T-helper 17 cell (primary cell): Measurements from ENCODE around the gene EID2. TPM values are rescaled to one million over a fixed set of nuclear protein-coding genes. Genes with fewer than 3 reads are reported as not detected.

Experiments
- ATAC-seq: fragments of 150-1000 bp; cut with Tn5 transposase; 2 replicates; pipeline ENCODE4 v1.10.0; 2021; ENCODE audit warnings: mild to moderate bottlenecking, moderate library complexity
- DNase-seq, 3 donors: peaks; one replicate each; pipeline versions ENCODE4 v3.0.0 to v3.0.0-alpha.2; 2020 to 2021
- H3K9me3 ChIP-seq: one replicate; pipeline ENCODE4 v1.7.0; 2013; ENCODE audit warnings: low read length, mild to moderate bottlenecking; ENCODE audit not compliant: control insufficient read depth, poor library complexity, severe bottlenecking
- H3K27ac Mint-ChIP-seq: one replicate; pipeline ENCODE4 v1.8.0; 2022; ENCODE audit warnings: mild to moderate bottlenecking, moderate library complexity, mixed read lengths
- H3K27me3 Mint-ChIP-seq: one replicate; pipeline ENCODE4 v1.8.0; 2022; ENCODE audit warnings: mixed read lengths
- H3K36me3 Mint-ChIP-seq: one replicate; pipeline ENCODE4 v1.8.0; 2022; ENCODE audit warnings: low read depth, mixed read lengths
- H3K4me1 Mint-ChIP-seq: one replicate; pipeline ENCODE4 v1.8.0; 2022; ENCODE audit warnings: mild to moderate bottlenecking, mixed read lengths
- H3K4me3 Mint-ChIP-seq: one replicate; pipeline ENCODE4 v1.8.0; 2022; ENCODE audit warnings: mild to moderate bottlenecking, moderate library complexity, mixed read lengths
- total RNA-seq, 4 donors: library from RNA in 2 of 4; stranded (reverse) in 2 of 4; gene quantifications; one replicate each; pipeline ENCODE4 v1.2.3 and lab custom pipeline; 2022 to 2026

Gene EID2
- total RNA-seq, 2 donors from 2014 or later = 14.4 to 15.1 TPM

DNA sequence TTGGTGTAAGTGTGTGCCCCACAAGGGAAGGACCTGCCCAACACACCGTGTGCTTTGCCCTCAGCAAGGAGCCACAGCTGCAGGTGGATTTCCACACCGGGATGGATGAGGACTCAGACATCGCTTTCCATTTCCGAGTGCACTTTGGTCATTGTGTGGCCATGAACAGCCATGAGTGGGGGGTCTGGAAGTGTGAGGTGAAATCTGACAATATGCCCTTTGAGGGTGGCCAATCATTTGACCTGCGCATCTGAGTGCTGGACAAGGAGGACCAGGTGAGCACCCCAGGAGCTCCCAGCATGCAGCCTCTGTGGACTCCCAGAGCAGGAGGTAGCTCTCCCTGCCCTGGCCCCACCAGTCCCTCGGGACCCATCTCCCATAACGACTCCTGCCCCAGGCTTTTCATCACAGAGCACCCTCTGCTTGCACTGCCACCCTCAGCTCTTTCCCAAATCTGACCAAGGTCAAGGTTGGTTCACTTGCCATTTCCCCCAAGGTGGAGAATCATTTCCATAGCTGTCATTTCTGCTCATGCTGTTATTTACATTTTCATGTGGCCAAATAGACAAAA lies 13.2 kb upstream of the EID2 start:
- Mint-ChIP-seq H3K4me3 (no peak overlapping the region), H3K27me3 (no peaks in the 10 kb centered on the region), H3K36me3 (peaks cover 1% of the 10 kb centered on the region), H3K4me1 (peaks cover 14% of the 10 kb centered on the region), H3K27ac (no peak overlapping the region)
- ATAC-seq (no peak), DNase-seq (no peak)
- no peaks in the 10 kb centered on the region for H3K9me3 ChIP-seq

DNA sequence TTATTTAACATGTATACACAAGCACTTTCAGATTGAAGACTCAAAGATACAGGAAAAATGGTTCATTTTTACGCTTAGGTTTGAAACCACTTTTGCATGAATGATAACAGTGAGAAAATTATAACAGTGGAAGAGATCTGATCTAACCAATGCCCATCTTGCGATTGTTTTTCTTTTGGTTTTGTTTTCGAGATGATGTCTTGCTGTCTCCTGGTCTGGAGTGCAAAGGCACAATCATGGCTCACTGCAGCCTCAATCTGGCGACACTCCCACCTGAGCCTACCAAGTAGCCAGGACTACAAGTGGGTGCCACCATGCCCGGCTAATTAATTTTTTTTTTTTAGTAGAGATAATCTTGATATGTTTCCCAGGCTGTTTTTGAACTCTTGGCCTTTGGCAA lies 10.2 kb upstream of the EID2 start:
- Mint-ChIP-seq H3K27me3 (no peaks in the 10 kb centered on the region), H3K27ac (no peak overlapping the region), H3K36me3 (no peaks in the 10 kb centered on the region), H3K4me1 (peaks cover 11% of the 10 kb centered on the region), H3K4me3 (no peak overlapping the region)
- H3K9me3 ChIP-seq = no peaks in the 10 kb centered on the region
- ATAC-seq (no peak), DNase-seq (no peak)

DNA sequence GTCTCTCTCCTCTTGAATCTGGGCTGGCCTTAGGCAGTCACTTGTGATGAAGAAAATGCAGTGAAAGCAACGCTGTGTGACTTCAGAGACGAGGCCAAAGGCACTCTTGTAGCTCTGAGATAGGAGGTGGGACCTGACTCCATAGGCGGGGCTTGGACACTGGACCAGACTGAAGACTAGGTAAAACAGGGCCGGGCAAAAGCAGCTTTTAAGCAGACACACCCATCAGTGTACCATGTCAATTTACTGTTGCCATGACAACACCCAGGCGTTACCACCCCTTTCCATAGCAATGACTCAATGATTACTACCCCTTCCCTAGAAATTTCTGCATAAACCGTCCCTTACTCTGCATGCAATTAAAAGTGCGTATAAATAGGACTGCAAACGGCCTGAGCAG lies 6.6 kb upstream of the EID2 start:
- H3K27me3 Mint-ChIP-seq = no peaks in the 10 kb centered on the region
- no peak overlapping the region for H3K27ac Mint-ChIP-seq
- ATAC-seq (no peak), DNase-seq (no peak)
- H3K36me3 Mint-ChIP-seq = no peaks in the 10 kb centered on the region
- no peak overlapping the region for H3K4me3 Mint-ChIP-seq
- peaks cover 31% of the 10 kb centered on the region for H3K4me1 Mint-ChIP-seq
- H3K9me3 ChIP-seq = no peaks in the 10 kb centered on the region

DNA sequence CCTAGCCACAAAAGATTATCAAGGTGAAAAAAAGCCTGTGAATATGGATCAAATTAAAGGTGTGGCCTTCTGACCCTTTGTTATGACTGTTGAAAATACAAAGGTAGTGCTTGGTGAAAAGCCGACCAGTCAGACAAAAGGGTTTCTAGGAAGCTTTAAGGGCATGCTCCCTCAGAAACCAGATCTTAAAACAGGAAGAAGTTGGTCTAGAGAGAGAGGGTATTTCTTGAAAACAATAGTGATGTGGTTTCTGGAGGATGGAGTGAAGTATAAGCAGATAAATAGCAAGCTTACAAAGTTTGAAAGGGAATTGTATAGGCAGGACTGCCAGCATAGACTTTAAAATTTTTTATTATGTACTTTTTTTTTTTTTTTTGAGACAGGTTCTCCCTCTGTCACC lies 5.0 kb upstream of the EID2 start:
- peak; percentile 57 for ATAC-seq
- Mint-ChIP-seq H3K27me3 (no peaks in the 10 kb centered on the region), H3K4me3 (peak overlapping the region; percentile 3), H3K27ac (peak overlapping the region; percentile 85), H3K4me1 (peaks cover 40% of the 10 kb centered on the region), H3K36me3 (no peaks in the 10 kb centered on the region)
- H3K9me3 ChIP-seq = no peaks in the 10 kb centered on the region
- no peak for DNase-seq

DNA sequence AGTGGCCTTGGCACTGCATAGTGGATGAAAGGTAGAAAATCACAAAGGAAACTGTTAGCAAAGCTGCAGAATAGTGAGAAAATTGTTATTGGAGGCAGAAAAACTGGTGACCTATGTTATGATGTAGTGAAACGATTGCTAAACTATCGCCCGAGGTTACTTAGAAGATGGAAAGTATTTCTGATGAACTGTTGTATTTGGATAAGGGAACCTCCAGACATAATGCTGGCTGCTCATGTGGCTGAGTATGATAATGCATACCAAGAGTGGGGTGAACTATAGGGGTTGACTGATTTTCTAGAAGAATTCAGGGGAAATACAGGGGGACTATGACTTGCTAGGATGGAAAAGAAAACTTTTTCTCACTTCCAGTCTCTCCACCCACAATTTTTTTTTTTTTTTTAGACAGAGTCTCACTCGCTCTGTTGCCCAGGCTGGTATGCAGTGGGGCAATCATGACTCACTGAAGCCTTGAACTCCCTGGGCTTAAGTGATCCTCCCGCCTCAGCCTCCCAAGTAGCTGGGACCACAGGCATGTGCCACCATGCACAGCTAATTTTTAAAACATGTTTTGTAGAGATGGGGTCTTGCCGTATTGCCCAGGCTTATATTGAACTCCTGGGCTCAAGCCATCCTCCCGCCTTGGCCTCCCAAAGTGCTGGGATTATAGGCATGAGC lies 4.4 kb upstream of the EID2 start:
- no peaks in the 10 kb centered on the region for H3K27me3 Mint-ChIP-seq
- H3K36me3 Mint-ChIP-seq = no peaks in the 10 kb centered on the region
- H3K9me3 ChIP-seq = no peaks in the 10 kb centered on the region
- peaks cover 41% of the 10 kb centered on the region for H3K4me1 Mint-ChIP-seq
- peak overlapping the region; percentile 85 for H3K27ac Mint-ChIP-seq
- ATAC-seq (no peak), DNase-seq (no peak)
- H3K4me3 Mint-ChIP-seq = peak overlapping the region; percentile 3

DNA sequence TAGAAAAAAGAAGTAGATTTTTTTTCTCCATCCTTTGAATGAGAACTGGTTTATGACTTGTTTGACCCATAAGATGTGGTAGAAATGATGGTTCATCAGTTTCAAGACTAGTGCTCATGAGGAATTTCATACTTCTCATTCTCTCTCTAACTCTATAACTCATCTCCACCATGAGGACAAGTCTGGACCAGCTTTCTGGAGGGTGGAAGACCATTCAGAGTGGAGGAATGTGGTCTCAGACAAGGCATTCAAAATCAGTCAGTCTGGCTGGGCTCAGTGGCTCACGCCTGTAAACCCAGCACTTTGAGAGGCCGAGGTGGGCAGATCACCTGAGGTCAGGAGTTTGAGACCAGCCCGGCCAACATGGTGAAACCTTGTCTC lies 3.5 kb upstream of the EID2 start:
- no peak overlapping the region for H3K27ac Mint-ChIP-seq

DNA sequence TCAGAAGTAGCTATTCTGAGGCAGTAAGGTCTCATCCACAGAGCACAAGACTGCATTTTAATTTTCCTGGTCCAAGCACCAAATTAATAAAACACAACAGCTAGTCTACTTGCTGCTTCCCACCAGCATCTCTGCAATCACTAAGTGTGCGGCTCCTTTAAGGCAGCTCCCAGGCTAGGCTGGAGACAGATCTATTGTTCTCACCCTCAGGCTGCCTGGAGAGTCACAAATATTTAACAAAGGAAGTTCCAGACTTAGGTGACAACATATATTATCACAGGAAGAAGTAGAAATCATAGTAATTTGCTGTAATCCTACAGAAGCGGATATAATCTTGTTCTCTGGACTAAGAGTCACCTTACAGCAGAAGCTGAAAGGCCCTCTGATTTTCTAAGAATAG lies 2.2 kb upstream of the EID2 start:
- Mint-ChIP-seq H3K36me3 (no peaks in the 10 kb centered on the region), H3K27me3 (no peaks in the 10 kb centered on the region), H3K27ac (no peak overlapping the region), H3K4me1 (peaks cover 55% of the 10 kb centered on the region), H3K4me3 (no peak overlapping the region)
- ATAC-seq (no peak), DNase-seq (no peak)
- no peaks in the 10 kb centered on the region for H3K9me3 ChIP-seq

More for the DNA sequence above, 3.5 kb upstream of the EID2 start:
- H3K36me3 Mint-ChIP-seq = no peaks in the 10 kb centered on the region
- no peak for ATAC-seq
- DNase-seq = no peak
- peaks cover 48% of the 10 kb centered on the region for H3K4me1 Mint-ChIP-seq
- H3K27me3 Mint-ChIP-seq = no peaks in the 10 kb centered on the region
- H3K9me3 ChIP-seq = no peaks in the 10 kb centered on the region
- no peak overlapping the region for H3K4me3 Mint-ChIP-seq

DNA sequence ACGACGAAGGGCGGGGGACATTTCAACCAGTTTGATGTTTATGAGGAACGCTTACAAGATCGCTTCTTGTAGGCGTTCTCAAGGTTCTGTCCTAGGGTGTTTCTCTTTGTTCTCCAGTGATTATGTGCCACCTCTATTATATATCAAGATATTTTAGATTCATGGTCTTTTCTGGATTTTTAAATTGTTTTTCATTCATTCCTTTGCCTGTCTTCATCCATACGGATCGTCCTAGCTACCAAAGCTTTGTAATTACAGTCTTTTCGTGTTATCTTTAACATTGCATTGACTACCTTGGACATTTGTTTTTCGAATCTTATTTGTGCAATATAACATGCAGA lies 342 bp upstream of the EID2 start:
- peak overlapping the region; percentile 97 for H3K4me3 Mint-ChIP-seq
- no peaks in the 10 kb centered on the region for H3K9me3 ChIP-seq
- H3K27me3 Mint-ChIP-seq = no peaks in the 10 kb centered on the region
- ATAC-seq (no peak), DNase-seq (no peak)
- H3K4me1 Mint-ChIP-seq = peaks cover 54% of the 10 kb centered on the region
- H3K36me3 Mint-ChIP-seq = no peaks in the 10 kb centered on the region
- peak overlapping the region; percentile 95 for H3K27ac Mint-ChIP-seq

DNA sequence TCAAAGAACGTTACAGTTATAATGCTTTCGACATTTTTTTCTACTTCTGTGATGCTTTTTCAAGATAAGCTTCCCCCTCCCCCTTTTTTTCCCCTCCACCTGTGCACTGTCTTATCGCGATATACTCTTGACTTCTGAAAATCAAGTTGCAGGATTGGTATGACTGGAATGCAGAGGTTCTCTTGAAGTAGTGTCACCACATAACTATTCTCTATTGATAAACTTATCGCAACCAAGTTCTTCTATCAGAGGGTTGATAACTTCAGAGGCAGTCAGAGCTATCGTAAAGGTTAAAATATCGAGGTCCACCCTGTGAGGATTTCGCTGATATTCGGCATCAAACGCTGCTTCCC lies 820 bp downstream of the EID2 start:
- Mint-ChIP-seq H3K27ac (peak overlapping the region; percentile 95), H3K4me1 (peaks cover 47% of the 10 kb centered on the region), H3K27me3 (no peaks in the 10 kb centered on the region), H3K36me3 (no peaks in the 10 kb centered on the region), H3K4me3 (peak overlapping the region; percentile 97)
- H3K9me3 ChIP-seq = no peaks in the 10 kb centered on the region
- DNase-seq (no peak), ATAC-seq (no peak)

DNA sequence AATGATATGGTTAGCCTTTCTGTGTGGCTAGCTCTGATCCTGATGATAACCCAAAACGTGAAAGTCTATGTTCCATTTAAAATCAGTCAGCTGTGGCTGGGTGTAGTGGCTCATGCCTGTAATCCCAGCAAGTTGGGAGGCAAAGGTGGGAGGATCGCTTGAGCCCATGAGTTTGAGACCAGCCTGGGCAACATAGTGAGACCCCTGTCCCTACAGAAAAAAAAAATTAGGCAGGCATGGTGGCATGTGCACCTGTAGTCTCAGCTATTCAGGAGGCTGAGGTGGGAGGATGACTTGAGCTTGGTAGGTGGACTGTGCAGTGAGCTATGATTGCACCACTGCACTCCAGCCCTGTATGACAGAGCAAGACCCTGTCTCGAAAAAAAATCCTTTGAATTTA lies 6.2 kb downstream of the EID2 start:
- Mint-ChIP-seq H3K4me1 (peaks cover 24% of the 10 kb centered on the region), H3K4me3 (no peak overlapping the region), H3K36me3 (no peaks in the 10 kb centered on the region), H3K27ac (no peak overlapping the region), H3K27me3 (no peaks in the 10 kb centered on the region)
- ATAC-seq (no peak), DNase-seq (no peak)
- no peaks in the 10 kb centered on the region for H3K9me3 ChIP-seq

DNA sequence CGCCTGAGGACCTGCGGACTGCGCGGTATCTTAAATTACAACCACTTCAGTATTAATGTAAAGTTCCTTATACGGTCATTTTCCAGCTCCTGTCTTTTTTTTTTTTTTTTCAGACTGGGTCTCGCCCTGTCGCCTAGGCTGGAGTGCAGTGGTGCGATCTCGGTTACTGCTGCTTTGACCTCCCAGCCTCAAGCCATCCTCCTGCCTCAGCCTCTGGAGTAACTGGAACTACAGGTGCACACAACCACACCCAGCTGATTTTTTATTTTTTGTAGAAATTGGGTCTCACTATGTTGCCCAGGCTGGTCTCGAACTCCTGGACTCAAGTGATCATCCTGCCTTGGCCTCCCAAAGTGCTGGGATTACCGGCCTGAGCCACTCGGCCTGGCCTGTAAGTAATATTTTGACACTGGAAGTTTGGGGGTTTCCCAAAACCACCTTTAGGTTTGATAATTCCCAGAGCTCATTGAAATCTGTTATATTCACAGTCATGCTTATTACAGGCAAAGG lies 6.9 kb downstream of the EID2 start:
- H3K4me1 Mint-ChIP-seq = peaks cover 18% of the 10 kb centered on the region
- no peaks in the 10 kb centered on the region for H3K36me3 Mint-ChIP-seq

DNA sequence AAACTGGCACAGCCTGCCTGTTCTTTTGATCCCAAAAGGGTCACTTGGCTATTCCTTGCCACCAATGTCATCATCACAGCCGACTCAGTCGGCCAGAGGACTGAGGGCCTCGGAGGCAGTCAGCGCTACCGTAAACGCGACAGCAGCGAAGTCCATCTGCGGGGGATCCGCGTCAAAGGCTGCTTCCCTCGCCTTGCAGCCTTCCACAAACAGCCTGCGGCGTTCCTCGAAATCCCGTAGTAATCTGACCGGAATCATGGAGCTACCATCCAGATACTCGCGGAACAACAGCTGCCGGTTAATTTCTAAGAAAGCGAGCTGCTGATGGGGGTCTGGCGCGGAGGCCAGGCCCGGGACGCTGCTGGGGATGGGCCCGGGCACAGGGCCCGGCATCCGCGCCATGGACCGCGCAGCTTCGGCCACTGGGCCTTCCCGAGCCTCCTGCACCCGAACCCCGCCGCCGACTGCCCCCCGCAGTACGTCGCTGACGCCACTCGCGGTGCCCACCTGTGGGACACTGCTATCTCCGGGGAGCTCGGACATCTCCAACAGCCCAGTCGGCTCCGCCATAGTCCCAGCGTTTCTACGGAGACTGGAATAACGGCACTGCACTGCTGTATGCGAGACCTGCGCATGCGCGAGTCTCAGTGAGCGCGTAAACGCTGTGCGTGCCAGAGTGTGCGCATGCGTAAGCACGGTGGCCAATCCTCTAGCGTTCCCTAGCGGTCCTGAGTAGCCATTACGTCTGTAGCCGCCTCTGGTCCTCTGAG lies 7.5 kb downstream of the EID2 start, which contains the start of gene EID2B:
EID2B (minus strand) TSS at position 620 of the 770 bp plus-strand sequence; CDS start at position 570, 50 bp downstream.
- Mint-ChIP-seq H3K36me3 (no peaks in the 10 kb centered on the region), H3K27ac (peak within 1 kb of the TSS; percentile 82), H3K4me1 (peaks cover 13% of the 10 kb centered on the region), H3K4me3 (peak within 1 kb of the TSS; percentile 91), H3K27me3 (no peaks in the 10 kb centered on the region)
- DNase-seq = peak; percentile 88 to 93 (median 91)
- H3K9me3 ChIP-seq = no peaks in the 10 kb centered on the region
- ATAC-seq = peak; percentile 96

More for the DNA sequence above, 6.9 kb downstream of the EID2 start:
- no peaks in the 10 kb centered on the region for H3K9me3 ChIP-seq
- ATAC-seq (peak; percentile 24), DNase-seq (no peak)
- Mint-ChIP-seq H3K27ac (peak overlapping the region; percentile 82), H3K27me3 (no peaks in the 10 kb centered on the region), H3K4me3 (peak overlapping the region; percentile 91)

DNA sequence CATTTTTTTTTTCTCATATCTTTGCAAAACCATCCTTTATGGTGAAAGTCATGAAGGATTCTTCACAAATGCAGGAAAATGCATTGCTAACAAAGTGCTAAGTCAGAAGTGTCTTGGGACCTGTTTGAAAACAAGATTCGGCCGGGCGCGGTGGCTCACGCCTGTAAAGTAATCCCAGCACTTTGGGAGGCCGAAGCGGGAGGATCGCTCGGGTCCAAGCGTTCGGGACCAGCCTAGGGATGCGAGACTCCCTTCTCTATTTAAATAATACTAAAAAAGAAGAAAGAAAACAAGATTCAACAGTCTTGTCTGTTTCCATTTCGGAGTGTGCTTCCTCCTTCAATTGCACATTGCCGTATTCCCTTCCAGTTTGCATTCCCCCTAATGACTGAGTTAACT lies 8.1 kb downstream of the EID2 start:
- Mint-ChIP-seq H3K27ac (peak overlapping the region; percentile 82), H3K4me1 (peaks cover 11% of the 10 kb centered on the region), H3K4me3 (peak overlapping the region; percentile 91), H3K27me3 (no peaks in the 10 kb centered on the region), H3K36me3 (no peaks in the 10 kb centered on the region)
- ATAC-seq (no peak), DNase-seq (no peak)
- no peaks in the 10 kb centered on the region for H3K9me3 ChIP-seq
